Measurements from ENCODE around the gene STX8.

- TF ChIP-seq ZNF232 (CRISPR knock-in tag; IDR thresholded peaks at IDR 0.05) (no peak), CTCF (IDR thresholded peaks at IDR 0.05 in 2 of 3, conservative IDR thresholded peaks at IDR 0.05 in 1 of 3; ENCODE audit: insufficient read depth in 2 of 3, low read depth in 1 of 3, low read length in 3 of 3) (no peak), HDGF (IDR thresholded peaks at IDR 0.05) (no peak), POLR2AphosphoS5 (IDR thresholded peaks at IDR 0.05; ENCODE audit: control insufficient read depth, insufficient read depth, low read depth, low read length) (no peak)
Observed at GRCh38 chr17:9606453-9606852, 30.8 kb upstream of the STX8 start.
